Measurements from ENCODE around the gene CLIP1.

DNA sequence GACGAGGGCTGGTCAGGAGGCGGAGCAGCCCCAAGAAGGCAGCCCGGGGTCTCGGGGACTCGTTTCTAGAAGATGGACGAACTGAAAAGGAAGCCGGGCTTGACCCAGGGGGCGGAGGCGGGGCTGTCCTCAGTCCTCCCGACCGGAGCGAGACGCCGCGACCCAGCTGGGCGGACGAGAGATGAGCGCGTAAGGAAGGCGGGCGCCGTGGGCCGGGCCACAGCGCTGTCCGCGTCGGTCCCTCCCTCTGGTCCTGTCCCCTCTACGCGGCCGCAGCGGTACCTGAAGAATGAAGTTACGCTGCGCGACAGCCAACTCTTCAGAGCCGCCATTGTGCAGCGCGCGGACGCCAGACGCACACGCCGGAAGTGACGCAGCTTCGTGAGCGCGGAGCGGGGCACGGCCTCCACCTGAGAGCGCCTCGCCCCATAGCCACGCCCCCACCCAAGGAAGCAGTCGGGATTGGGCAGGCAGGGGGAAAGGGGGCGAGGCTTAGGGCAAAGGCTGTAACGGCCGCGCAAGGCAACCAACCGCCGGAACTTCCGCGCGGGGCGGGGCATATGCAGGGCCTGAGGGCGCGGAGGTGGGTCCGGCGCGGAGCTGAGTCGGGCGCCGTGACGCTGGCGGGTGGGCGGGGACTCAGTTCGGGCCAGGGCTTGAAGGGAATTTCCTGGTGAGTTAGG lies 196.6 kb downstream of the CLIP1 start, which contains the start of gene DIABLO:
- peak; percentile 90 to 98 for TF ChIP-seq POLR2A (IDR thresholded peaks at IDR 0.05)
- TF ChIP-seq, protein P1, sequence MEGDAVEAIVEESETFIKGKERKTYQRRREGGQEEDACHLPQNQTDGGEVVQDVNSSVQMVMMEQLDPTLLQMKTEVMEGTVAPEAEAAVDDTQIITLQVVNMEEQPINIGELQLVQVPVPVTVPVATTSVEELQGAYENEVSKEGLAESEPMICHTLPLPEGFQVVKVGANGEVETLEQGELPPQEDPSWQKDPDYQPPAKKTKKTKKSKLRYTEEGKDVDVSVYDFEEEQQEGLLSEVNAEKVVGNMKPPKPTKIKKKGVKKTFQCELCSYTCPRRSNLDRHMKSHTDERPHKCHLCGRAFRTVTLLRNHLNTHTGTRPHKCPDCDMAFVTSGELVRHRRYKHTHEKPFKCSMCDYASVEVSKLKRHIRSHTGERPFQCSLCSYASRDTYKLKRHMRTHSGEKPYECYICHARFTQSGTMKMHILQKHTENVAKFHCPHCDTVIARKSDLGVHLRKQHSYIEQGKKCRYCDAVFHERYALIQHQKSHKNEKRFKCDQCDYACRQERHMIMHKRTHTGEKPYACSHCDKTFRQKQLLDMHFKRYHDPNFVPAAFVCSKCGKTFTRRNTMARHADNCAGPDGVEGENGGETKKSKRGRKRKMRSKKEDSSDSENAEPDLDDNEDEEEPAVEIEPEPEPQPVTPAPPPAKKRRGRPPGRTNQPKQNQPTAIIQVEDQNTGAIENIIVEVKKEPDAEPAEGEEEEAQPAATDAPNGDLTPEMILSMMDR (IDR thresholded peaks at IDR 0.05 in 4 of 5, conservative IDR thresholded peaks at IDR 0.05 in 1 of 5): no peak

All from gastrocnemius medialis (tissue), 4 donors.